Fibroblast of pulmonary artery (primary cell): Measurements from ENCODE around the gene SARS1.
"Not testable (repeated sequence)": the region's sequence is repeated elsewhere in the genome, so short reads cannot be mapped to it uniquely, and the experiment has no call there.

Experiments used
- DNase-seq: peaks from one replicate; pipeline ENCODE4 v3.0.0-alpha.2; 2010; ENCODE audit warnings: low read depth
- H3K4me3 ChIP-seq: replicated peaks from 2 replicates; pipeline ENCODE4 v1.5.1; 2011; ENCODE audit warnings: low read depth, mild to moderate bottlenecking, control low read depth, low read length, moderate library complexity
- TF ChIP-seq, protein P1 (sequence below): IDR thresholded peaks from 2 replicates; pipeline ENCODE4 v1.5.1; 2011; ENCODE audit warnings: mild to moderate bottlenecking, control low read depth, low read length, inconsistent platforms; ENCODE audit errors: missing control alignments

The SARS1 gene, protein sequence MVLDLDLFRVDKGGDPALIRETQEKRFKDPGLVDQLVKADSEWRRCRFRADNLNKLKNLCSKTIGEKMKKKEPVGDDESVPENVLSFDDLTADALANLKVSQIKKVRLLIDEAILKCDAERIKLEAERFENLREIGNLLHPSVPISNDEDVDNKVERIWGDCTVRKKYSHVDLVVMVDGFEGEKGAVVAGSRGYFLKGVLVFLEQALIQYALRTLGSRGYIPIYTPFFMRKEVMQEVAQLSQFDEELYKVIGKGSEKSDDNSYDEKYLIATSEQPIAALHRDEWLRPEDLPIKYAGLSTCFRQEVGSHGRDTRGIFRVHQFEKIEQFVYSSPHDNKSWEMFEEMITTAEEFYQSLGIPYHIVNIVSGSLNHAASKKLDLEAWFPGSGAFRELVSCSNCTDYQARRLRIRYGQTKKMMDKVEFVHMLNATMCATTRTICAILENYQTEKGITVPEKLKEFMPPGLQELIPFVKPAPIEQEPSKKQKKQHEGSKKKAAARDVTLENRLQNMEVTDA

DNA sequence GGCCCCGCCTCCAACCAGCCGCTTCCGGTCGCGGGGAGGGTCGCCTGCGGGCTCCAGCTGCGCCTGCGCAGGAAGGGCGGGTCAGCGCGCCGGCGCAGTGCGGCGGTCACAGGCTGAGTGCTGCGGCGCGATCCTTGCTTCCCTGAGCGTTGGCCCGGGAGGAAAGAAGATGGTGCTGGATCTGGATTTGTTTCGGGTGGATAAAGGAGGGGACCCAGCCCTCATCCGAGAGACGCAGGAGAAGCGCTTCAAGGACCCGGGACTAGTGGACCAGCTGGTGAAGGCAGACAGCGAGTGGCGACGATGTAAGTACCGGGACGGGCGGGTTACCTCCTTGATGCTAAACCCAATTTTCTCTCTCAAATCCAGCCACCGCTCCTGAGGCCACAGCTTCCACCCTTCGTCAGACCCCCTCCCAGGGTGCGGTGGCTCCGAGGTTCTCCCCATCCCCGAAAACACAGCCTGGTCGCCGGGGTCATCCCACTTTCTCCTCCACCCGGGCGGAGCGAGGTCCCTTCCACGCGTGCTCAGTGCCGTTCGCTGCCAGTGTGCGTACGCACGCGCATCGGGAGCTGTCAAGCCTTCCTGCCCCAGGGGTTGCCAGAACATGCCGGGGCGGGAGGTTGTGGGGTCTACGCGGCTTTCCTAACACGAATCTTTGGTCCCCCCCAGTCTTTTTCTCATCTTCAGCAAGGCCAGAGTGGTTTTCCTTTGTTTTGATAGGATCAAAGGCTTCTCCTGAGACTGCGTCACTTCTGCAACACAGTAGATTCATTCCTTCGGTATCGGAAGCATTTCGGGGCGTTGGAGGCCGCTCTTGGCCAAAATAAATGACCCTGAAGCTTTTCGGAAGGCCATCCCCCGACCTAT is at the start of gene SARS1:
TSS of gene SARS1 (plus strand) at position 95 of the 870 bp plus-strand sequence. CDS start at position 170, 75 bp downstream.
- H3K4me3 ChIP-seq: peak within 1 kb of the TSS; percentile 97
- TF ChIP-seq, protein P1, sequence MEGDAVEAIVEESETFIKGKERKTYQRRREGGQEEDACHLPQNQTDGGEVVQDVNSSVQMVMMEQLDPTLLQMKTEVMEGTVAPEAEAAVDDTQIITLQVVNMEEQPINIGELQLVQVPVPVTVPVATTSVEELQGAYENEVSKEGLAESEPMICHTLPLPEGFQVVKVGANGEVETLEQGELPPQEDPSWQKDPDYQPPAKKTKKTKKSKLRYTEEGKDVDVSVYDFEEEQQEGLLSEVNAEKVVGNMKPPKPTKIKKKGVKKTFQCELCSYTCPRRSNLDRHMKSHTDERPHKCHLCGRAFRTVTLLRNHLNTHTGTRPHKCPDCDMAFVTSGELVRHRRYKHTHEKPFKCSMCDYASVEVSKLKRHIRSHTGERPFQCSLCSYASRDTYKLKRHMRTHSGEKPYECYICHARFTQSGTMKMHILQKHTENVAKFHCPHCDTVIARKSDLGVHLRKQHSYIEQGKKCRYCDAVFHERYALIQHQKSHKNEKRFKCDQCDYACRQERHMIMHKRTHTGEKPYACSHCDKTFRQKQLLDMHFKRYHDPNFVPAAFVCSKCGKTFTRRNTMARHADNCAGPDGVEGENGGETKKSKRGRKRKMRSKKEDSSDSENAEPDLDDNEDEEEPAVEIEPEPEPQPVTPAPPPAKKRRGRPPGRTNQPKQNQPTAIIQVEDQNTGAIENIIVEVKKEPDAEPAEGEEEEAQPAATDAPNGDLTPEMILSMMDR: no peak
- DNase-seq: peak; percentile 84

DNA sequence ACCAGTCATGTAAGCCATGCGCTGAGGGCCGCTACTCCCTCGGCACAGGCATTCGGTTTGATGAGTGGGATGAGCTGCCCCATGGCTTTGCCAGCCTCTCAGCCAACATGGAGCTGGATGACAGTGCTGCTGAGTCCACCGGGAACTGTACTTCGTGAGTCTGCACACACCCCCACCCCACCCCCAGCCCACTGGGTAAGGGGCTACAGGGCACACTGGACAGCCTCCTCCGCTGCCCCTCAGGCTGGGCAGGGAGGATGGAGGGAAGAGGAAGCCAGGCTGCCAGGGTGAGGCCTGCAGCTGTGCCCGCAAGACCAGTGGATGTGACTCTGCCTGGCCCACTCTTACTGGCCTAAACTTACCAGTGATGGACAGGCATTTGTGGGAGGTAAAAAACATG is 49.2 kb upstream of the SARS1 start:
- no peak for DNase-seq
- TF ChIP-seq, protein P1: no peak
- no peak overlapping the region for H3K4me3 ChIP-seq

DNA sequence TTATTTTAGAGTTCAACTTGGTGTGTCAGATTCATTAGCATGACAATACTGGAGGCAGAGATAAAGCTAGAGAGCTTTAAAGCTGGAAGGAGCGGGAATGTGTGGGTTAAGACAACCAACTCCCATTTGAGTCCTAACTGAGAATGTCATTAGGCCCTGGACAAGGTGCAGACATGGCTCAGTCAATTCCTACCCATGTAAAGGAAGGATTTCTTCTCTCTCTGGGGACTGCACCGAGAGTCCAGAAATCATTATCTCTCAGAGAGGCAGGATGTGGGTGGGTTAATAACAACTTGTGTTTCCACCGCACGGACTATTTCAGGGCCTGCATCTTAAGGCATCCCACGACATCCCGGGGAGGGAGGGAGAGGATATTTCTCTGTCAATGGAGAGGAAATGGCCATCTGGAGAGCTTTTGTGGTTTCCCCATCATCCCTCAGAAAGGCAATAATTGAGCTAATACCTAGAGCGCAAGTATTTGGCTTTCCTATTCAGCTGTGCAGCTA is 46.7 kb upstream of the SARS1 start:
- peak; percentile 31 for DNase-seq
- no peak overlapping the region for H3K4me3 ChIP-seq
- TF ChIP-seq, protein P1: no peak

DNA sequence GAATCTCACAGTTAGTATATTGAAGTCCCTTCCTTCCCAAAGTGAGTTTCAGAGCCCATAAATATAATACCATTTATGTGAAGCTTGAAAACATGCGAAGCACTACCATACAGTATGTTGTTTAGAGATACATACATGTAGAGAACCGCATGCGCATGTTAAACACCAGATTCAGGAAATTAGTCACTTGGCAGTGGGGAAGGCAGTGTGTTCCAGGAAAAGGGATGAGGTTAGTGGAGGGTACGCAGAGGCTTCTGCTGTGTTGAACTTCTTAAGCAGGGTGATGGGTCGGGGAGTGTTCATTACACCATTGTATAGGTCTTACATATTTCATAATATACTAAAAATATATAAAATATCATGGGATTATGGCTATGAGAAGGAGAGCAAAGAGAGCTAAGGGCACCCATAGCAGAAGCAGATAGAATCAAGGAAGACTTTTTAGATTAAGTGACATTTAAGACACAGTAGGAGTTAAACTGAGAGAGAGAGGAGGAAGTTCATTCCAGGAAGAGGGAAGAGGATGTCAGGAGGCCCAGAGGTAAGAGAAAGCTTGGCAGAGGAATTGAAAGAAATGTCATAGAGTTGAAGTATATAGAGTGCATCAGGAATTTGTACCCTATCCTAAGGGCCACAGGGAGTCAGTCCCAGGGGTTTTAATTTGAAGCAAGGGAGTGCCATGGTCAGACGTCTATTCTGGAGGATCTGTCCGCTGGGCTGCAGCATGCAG is 43.5 kb upstream of the SARS1 start:
- no peak overlapping the region for H3K4me3 ChIP-seq
- TF ChIP-seq, protein P1: no peak
- DNase-seq: peak; percentile 70

DNA sequence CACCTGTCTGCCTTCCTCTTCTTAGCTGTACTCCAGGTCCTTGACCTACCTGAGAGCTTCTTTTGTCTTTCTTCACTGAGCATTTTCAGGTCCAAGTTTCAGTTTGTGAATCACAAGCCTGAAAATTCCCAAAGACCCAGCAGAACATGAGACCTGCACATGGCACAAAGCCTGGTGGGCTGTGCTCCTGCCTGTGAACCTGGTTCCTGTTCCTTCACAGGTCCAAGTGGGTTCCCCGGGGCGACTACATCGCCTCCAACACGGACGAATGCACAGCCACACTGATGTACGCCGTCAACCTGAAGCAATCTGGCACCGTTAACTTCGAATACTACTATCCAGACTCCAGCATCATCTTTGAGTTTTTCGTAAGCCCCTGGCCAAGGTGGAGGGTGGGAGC is 42.1 kb upstream of the SARS1 start:
- TF ChIP-seq, protein P1: no peak
- H3K4me3 ChIP-seq: no peak overlapping the region
- DNase-seq: no peak

DNA sequence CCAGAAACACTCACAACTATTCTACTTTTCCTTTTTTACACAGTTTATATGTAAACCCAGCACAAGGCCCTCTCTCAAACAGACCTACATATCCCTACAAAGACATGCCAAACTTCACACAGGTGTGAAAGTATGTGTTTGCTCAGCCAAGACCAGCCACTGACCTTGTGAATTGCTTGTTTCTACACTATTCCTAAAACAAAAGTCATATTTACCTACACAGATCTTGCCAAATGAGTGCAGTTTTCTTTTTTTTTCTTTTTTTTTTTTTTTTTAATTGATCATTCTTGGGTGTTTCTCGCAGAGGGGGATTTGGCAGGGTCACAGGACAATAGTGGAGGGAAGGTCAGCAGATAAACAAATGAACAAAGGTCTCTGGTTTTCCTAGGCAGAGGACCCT is 37.4 kb upstream of the SARS1 start:
- H3K4me3 ChIP-seq, DNase-seq: not testable (repeated sequence)

DNA sequence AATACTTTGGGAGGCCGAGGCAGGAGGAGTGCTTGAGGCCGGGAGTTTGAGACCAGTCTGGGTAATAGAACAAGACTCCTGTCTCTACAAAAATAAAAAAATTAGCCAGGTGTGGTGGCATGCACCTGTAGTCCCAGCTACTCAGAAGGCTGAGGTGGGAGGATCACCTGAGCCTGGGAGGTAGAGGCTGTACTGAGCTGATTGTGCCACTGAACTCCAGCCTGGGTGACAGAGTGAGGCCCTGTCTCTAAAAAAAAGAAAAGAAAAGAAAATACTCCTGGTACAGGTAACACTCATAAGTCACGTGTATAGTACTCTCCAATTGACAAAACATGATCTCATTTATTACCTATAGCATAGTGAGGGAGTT is 33.0 kb upstream of the SARS1 start:
- DNase-seq, H3K4me3 ChIP-seq: not testable (repeated sequence)
